ENCODE results near the gene FAM32A. TPM values are rescaled to one million over a fixed set of nuclear protein-coding genes. Genes with fewer than 3 reads are reported as not detected.

FAM32A gene
- total RNA-seq, 1 experiment from 2014 or later = 113 TPM

GRCh38 chr19:16235811-16236652 lies 50.8 kb downstream of the FAM32A start:
- Mint-ChIP-seq H3K36me3 (ENCODE audit: insufficient read depth, unreplicated experiment) (peaks cover 25% of the 10 kb centered on the region), H3K9me3 (ENCODE audit: unreplicated experiment) (no peaks in the 10 kb centered on the region), H3K4me3 (ENCODE audit: unreplicated experiment) (no peak overlapping the region), H3K27ac (ENCODE audit: unreplicated experiment) (no peak overlapping the region), H3K27me3 (ENCODE audit: insufficient read depth, unreplicated experiment) (no peaks in the 10 kb centered on the region), H3K4me1 (ENCODE audit: low read depth, unreplicated experiment) (no peaks in the 10 kb centered on the region)
- Histone ChIP-seq H3K4me3 (ENCODE audit: low read depth, low read length) (no peak overlapping the region), H3K9me3 (no peaks in the 10 kb centered on the region), H3K4me1 (no peaks in the 10 kb centered on the region), H3K36me3 (ENCODE audit: control insufficient read depth, insufficient read depth, low read length) (peaks cover 3% of the 10 kb centered on the region), H3K27me3 (replicated peaks; ENCODE audit: control insufficient read depth, insufficient read depth, low read length) (no peaks in the 10 kb centered on the region)
- ChIA-PET CTCF (no interaction called here), POLR2A (no interaction called here)
- TF ChIP-seq CTCF (IDR thresholded peaks at IDR 0.05; ENCODE audit: insufficient read depth in 1 of 2, low read depth in 1 of 2, low read length in 1 of 2, severe bottlenecking in 1 of 2, unreplicated experiment in 1 of 2) = no peak
- intact Hi-C loops (cut with micrococcal nuclease; ENCODE audit: unreplicated experiment) = no loop called here
- BruUV-seq (replicated peaks) = no TSS peak
- no peak for DNase-seq

Other genes with a start within 250 kb of the FAM32A start
- not detected in 2 replicates for gene OR10H4, start 236.4 kb upstream of the FAM32A start, total RNA-seq (2022)
- gene TPM4, start 108.9 kb upstream of the FAM32A start, total RNA-seq (2022) = 368 and 392 TPM in 2 replicates
- gene RAB8A, start 73.5 kb upstream of the FAM32A start, total RNA-seq (2022) = 108 and 129 TPM in 2 replicates
- 0.23 and 0.35 TPM in 2 replicates for gene HSH2D, start 41.7 kb upstream of the FAM32A start, total RNA-seq (2022)
- not detected in 2 replicates for gene CIB3, start 11.9 kb upstream of the FAM32A start, total RNA-seq (2022)
- 98.0 and 105 TPM in 2 replicates for gene AP1M1, start 12.5 kb downstream of the FAM32A start, total RNA-seq (2022)
- gene KLF2, start 139.4 kb downstream of the FAM32A start, total RNA-seq (2022) = 0.77 and 1.2 TPM in 2 replicates

Data from Caco-2 (cell line).